Measurements from ENCODE around the gene TSEN54.

TSEN54 gene

GRCh38 chr17:75500419-75501216 lies 15.7 kb upstream of the TSEN54 start:
- no peak for DNase-seq (ENCODE audit: extremely low read depth, low read depth)
- TF ChIP-seq CTCF (IDR thresholded peaks at IDR 0.05; ENCODE audit: low read depth, low read length, missing control alignments), result no peak
- H3K4me3 ChIP-seq (replicated peaks; ENCODE audit: low read depth, low read length), result no peak overlapping the region

DNA sequence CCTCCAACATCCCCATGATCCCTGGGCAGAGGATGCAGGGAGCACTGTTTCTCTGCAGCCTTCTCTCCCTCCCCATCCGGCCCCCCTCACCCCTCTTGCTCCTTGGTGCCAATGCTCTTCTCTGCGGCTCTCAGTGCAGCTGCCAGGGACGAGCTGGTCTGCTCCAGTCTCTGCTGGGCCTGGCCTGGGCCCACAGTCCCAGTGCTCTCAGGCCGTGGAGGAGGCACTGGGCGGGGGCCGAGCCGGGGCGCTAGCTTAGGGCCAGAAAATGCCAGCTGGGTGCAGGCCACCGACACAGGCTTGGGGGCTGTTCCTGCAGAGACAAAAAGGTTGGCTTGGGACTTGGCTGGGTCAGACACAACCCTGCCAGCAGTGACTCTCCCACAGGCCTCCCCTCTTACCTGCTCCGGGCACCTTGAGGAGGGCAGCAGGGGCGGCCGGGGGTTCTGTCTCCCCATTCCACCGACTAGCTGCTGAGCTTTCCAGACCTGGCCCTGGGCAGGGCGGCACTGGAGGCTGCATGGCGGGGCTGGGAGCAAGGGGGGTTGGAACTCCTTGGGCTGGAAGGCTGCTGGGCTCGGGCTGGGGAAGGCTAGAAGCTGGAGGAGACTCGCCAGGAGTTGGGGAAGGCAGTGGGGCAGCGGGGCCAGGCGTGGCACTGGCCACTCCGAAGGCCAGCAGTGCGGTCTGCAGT lies 14.8 kb upstream of the TSEN54 start:
- DNase-seq (ENCODE audit: extremely low read depth, low read depth), result no peak
- no peak overlapping the region for H3K4me3 ChIP-seq (replicated peaks; ENCODE audit: low read depth, low read length)
- no peak for TF ChIP-seq CTCF (IDR thresholded peaks at IDR 0.05; ENCODE audit: low read depth, low read length, missing control alignments)

- TF ChIP-seq CTCF (IDR thresholded peaks at IDR 0.05; ENCODE audit: low read depth, low read length, missing control alignments), result no peak
- DNase-seq (ENCODE audit: extremely low read depth, low read depth), result no peak
- no peak overlapping the region for H3K4me3 ChIP-seq (replicated peaks; ENCODE audit: low read depth, low read length)
These were observed 14.1 kb upstream of the TSEN54 start for GRCh38 chr17:75502072-75502720.

GRCh38 chr17:75502721-75503329 lies 13.5 kb upstream of the TSEN54 start:
- DNase-seq (ENCODE audit: extremely low read depth, low read depth), result no peak
- no peak overlapping the region for H3K4me3 ChIP-seq (replicated peaks; ENCODE audit: low read depth, low read length)
- TF ChIP-seq CTCF (IDR thresholded peaks at IDR 0.05; ENCODE audit: low read depth, low read length, missing control alignments), result no peak

DNA sequence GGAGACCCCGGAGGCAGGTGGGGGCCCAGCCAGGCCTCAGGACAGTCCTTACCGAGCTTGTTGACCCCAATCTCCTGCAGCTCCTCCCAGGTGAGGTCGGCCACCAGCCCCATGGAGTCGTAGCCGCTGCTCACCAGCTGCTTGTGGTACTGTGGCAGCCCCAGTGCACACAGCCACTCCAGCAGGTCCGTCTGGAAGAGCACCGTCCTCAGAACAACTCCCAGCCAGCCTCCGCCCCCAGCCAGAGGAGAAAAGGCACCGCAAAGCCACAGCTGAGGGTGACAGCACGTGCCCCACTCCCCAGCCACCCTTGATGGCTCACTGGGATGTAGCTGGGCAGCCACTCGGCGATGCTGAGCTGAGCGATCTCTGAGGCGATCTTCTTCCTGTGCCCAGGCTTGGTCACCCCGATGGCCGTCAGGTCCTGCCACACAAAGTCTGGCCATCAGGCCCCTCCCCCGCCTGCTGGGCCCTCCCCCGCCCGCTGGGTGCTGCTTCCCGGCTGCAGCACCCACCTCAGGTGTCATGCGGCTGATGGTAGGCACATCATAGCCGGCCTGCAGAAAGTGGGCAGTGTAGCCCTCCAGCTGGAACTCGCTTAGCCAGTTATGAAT lies 12.9 kb upstream of the TSEN54 start:
- DNase-seq (ENCODE audit: extremely low read depth, low read depth), result no peak
- no peak overlapping the region for H3K4me3 ChIP-seq (replicated peaks; ENCODE audit: low read depth, low read length)
- TF ChIP-seq CTCF (IDR thresholded peaks at IDR 0.05; ENCODE audit: low read depth, low read length, missing control alignments), result no peak

DNA sequence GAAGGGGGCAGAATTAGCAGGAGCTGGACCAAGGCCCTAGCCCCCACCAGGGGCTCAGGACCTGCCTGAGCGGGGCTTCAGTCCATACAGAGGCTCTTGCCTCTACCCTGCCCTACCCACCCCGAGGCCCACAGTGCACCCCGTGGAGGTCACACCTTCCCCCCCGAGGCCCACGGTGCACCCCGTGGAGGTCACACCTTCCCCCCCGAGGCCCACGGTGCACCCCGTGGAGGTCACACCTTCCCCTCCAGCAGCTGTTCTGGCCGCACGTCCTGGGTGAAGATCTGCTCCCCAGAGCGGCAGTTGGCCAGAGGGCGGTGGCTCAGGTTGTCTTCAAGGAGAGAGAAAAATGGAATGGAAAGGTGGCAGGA lies 12.4 kb upstream of the TSEN54 start:
- H3K4me3 ChIP-seq (replicated peaks; ENCODE audit: low read depth, low read length), result no peak overlapping the region
- DNase-seq (ENCODE audit: extremely low read depth, low read depth), result no peak
- TF ChIP-seq CTCF (IDR thresholded peaks at IDR 0.05; ENCODE audit: low read depth, low read length, missing control alignments), result no peak

Data from HFF-Myc (cell line).